ENCODE results near the gene TMEM175. TPM values are rescaled to one million over a fixed set of nuclear protein-coding genes. Genes with fewer than 3 reads are reported as not detected.

The TMEM175 gene
- total and polyA plus RNA-seq, 2 of the 13 experiments (the other 11 are each of a cell fraction or from before 2014, with no cell fraction given) = 5.1 to 9.9 TPM

DNA sequence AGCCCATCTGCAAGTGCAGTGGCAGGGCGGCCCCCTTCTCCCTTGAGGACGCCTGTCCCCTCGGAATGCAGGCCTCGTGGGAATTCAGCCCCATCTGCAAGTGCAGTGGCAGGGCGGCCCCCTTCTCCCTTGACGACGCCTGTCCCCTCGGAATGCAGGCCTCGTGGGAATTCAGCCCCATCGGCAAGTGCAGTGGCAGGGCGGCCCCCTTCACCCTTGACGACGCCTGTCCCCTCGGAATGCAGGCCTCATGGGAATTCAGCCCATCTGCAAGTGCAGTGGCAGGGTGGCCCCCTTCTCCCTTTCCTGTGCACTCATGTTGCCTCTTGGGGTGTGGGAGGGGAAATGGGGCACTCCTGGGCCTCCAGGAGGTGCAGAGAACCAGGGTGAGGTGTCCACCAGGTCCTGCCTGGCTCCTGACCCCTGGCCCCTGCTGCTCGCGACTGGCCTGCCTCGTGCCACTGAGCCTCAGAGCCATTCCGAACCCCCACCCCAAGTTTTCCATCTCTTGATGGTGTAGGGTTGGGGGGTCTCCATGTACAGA, 67.7 kb downstream of the TMEM175 start:
- TF ChIP-seq ZNF766 (CRISPR knock-in tag; IDR thresholded peaks at IDR 0.05; ENCODE audit: borderline replicate concordance) = no peak
- TF ChIP-seq, protein P1, sequence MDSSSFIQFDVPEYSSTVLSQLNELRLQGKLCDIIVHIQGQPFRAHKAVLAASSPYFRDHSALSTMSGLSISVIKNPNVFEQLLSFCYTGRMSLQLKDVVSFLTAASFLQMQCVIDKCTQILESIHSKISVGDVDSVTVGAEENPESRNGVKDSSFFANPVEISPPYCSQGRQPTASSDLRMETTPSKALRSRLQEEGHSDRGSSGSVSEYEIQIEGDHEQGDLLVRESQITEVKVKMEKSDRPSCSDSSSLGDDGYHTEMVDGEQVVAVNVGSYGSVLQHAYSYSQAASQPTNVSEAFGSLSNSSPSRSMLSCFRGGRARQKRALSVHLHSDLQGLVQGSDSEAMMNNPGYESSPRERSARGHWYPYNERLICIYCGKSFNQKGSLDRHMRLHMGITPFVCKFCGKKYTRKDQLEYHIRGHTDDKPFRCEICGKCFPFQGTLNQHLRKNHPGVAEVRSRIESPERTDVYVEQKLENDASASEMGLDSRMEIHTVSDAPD (CRISPR knock-in tag; IDR thresholded peaks at IDR 0.05) = no peak
- intact Hi-C loops (cut with micrococcal nuclease; ENCODE audit: unreplicated experiment) = no loop called here
- BruUV-seq (replicated peaks) = no TSS peak
- ChIA-PET POLR2A (no interaction called here), CTCF (ENCODE audit: low intra/inter-chr PET ratio, low total read pairs) (no interaction called here)
- Histone ChIP-seq H3K27ac (ENCODE audit: extremely low read length, insufficient read depth, low read length) (no peak overlapping the region), H3K4me3 (replicated peaks in 1 of 3; ENCODE audit: insufficient read depth in 1 of 3, low read depth in 2 of 3, low read length in 3 of 3) (no peak overlapping the region), H4K20me1 (ENCODE audit: insufficient read depth, low read length) (no peaks in the 10 kb centered on the region), H3K36me3 (replicated peaks in 1 of 2; ENCODE audit: control insufficient read depth in 1 of 2, insufficient read depth in 2 of 2, low read length in 2 of 2) (no peaks in the 10 kb centered on the region), H3K79me2 (ENCODE audit: insufficient read depth, low read length) (no peaks in the 10 kb centered on the region), H3K27me3 (ENCODE audit: control insufficient read depth in 1 of 2, insufficient read depth in 2 of 2, low read length in 2 of 2) (peaks cover 9 to 29% of the 10 kb centered on the region in 2 experiments; a peak in 4 of 5 replicates), H3K9ac (ENCODE audit: insufficient read depth, low read depth, low read length) (no peak overlapping the region), H3K9me3 (ENCODE audit: low read length) (no peaks in the 10 kb centered on the region), H3K4me2 (ENCODE audit: low read depth, low read length) (no peak overlapping the region), H2AFZ (ENCODE audit: low read length) (no peak overlapping the region), H3K4me1 (ENCODE audit: insufficient read depth, low read length) (peaks cover 30% of the 10 kb centered on the region)
- DNase-seq (ENCODE audit: low spot score) = no peak
- in situ Hi-C loops (cut with HindIII; ENCODE audit: extremely low pct_ligation_motif_present, low pct_unique_long_range_greater_than_20kb) = no loop called here
- FAIRE-seq = no peak
- 33% methylated on average over 4 of the region's 18 CpGs for WGBS (ENCODE audit: low lambda C conversion rate)
- ATAC-seq = no peak

GRCh38 chr4:1000686-1001260, 68.5 kb downstream of the TMEM175 start:
- Histone ChIP-seq H3K4me1 (ENCODE audit: insufficient read depth, low read length) (peaks cover 22% of the 10 kb centered on the region), H3K36me3 (replicated peaks in 1 of 2; ENCODE audit: control insufficient read depth in 1 of 2, insufficient read depth in 2 of 2, low read length in 2 of 2) (no peaks in the 10 kb centered on the region), H3K9ac (ENCODE audit: insufficient read depth, low read depth, low read length) (no peak overlapping the region), H3K79me2 (ENCODE audit: insufficient read depth, low read length) (no peaks in the 10 kb centered on the region), H3K4me3 (replicated peaks in 1 of 3; ENCODE audit: insufficient read depth in 1 of 3, low read depth in 2 of 3, low read length in 3 of 3) (no peak overlapping the region), H3K9me3 (ENCODE audit: low read length) (no peaks in the 10 kb centered on the region), H2AFZ (ENCODE audit: low read length) (no peak overlapping the region), H3K27me3 (ENCODE audit: control insufficient read depth in 1 of 2, insufficient read depth in 2 of 2, low read length in 2 of 2) (peaks cover 11 to 35% of the 10 kb centered on the region in 2 experiments; a peak in 4 of 5 replicates), H3K27ac (ENCODE audit: extremely low read length, insufficient read depth, low read length) (no peak overlapping the region), H4K20me1 (ENCODE audit: insufficient read depth, low read length) (no peaks in the 10 kb centered on the region), H3K4me2 (ENCODE audit: low read depth, low read length) (no peak overlapping the region)
- BruUV-seq (replicated peaks) = no TSS peak
- TF ChIP-seq ZNF317 (CRISPR knock-in tag; IDR thresholded peaks at IDR 0.05) (no peak), ZSCAN22 (CRISPR knock-in tag; IDR thresholded peaks at IDR 0.05) (no peak), ZFP37 (CRISPR knock-in tag; IDR thresholded peaks at IDR 0.05; ENCODE audit: borderline replicate concordance) (no peak), MLXIP (CRISPR knock-in tag; IDR thresholded peaks at IDR 0.05; ENCODE audit: borderline replicate concordance) (no peak), ZNF501 (CRISPR knock-in tag; IDR thresholded peaks at IDR 0.05) (no peak), ESRRA (CRISPR knock-in tag; IDR thresholded peaks at IDR 0.05; ENCODE audit: low read depth) (no peak), NCOA5 (CRISPR knock-in tag; IDR thresholded peaks at IDR 0.05) (no peak), CHD4 (IDR thresholded peaks at IDR 0.05; ENCODE audit: borderline replicate concordance, low read length) (no peak), ZHX1 (CRISPR knock-in tag; IDR thresholded peaks at IDR 0.05; ENCODE audit: low read depth) (no peak)
- in situ Hi-C loops (cut with HindIII; ENCODE audit: extremely low pct_ligation_motif_present, low pct_unique_long_range_greater_than_20kb) (no loop called here), intact Hi-C loops (cut with micrococcal nuclease; ENCODE audit: unreplicated experiment) (no loop called here)
- DNase-seq (ENCODE audit: low spot score) (no peak), FAIRE-seq (no peak), ATAC-seq (no peak)
- ChIA-PET POLR2A (no interaction called here), CTCF (ENCODE audit: low intra/inter-chr PET ratio, low total read pairs) (no interaction called here)
- WGBS (ENCODE audit: low lambda C conversion rate) = 60% methylated on average over 1 of the region's 15 CpGs

Measured in HepG2 (cell line).